Uterus (tissue), 4 donors: ENCODE results near the gene CHD5. TPM values are rescaled to one million over a fixed set of nuclear protein-coding genes. Genes with fewer than 3 reads are reported as not detected.

ENCODE experiments used
- DNase-seq, 2 donors: peaks; one replicate each; pipeline ENCODE4 v3.0.0-alpha.2; 2019 to 2020
- H3K27ac ChIP-seq, 2 donors: fragments of 200-600 bp; sonication (generic); 1 replicate in 1 of 2; 2 replicates in 1 of 2; pipeline ENCODE4 v1.5.1; 2016 to 2018
- H3K27me3 ChIP-seq, 2 donors: fragments of 200-600 bp; sonication (generic); one replicate each; pipeline ENCODE4 v1.5.1; 2018 to 2019; ENCODE audit warnings: control low read depth in 1 of 2
- H3K36me3 ChIP-seq, 2 donors: fragments of 200-600 bp; sonication (generic); one replicate each; pipeline ENCODE4 v1.5.1; 2019; ENCODE audit warnings: control low read depth in 1 of 2
- H3K4me1 ChIP-seq, 2 donors: fragments of 200-600 bp; sonication (generic); one replicate each; pipeline ENCODE4 v1.5.1; 2018 to 2019; ENCODE audit warnings: control low read depth in 1 of 2
- H3K4me3 ChIP-seq, 2 donors: fragments of 200-600 bp; sonication (generic); 1 replicate in 1 of 2; 2 replicates in 1 of 2; pipeline ENCODE4 v1.5.1; 2018 to 2019; ENCODE audit warnings: mild to moderate bottlenecking in 1 of 2
- H3K9me3 ChIP-seq, 2 donors: fragments of 200-600 bp; sonication (generic); one replicate each; pipeline ENCODE4 v1.5.1; 2019; ENCODE audit warnings: control low read depth in 1 of 2
- POLR2A ChIP-seq, 2 donors: fragments of 450-650 bp; IDR thresholded peaks; one replicate each; pipeline ENCODE4 v1.6.1; 2016; ENCODE audit warnings: antibody characterized with exemption in 2 of 2, mild to moderate bottlenecking in 1 of 2, moderate library complexity in 1 of 2
- intact Hi-C: fragments of 100-400 bp; cut with DNase I; formaldehyde crosslinking; loops from one replicate; pipeline ENCODE4 v1.15.1; 2023; ENCODE audit warnings: low total_unique reads
- total RNA-seq, 4 donors: library from RNA; depleted of rRNA in 3 of 4; stranded (reverse); fragments of >200 nt in 3 of 4; gene quantifications; one replicate each; pipeline versions ENCODE4 v1.1.0 to v1.2.4, GENCODE V29; 2014 to 2023
- TF ChIP-seq, protein P1 (sequence below), 4 experiments: fragments of 200-600 bp in 2 of 4; fragments of 450-650 bp in 2 of 4; sonication (generic) in 2 of 4; IDR thresholded peaks; one replicate each; pipeline ENCODE4 v1.5.1; 2016 to 2019; ENCODE audit warnings: antibody characterized with exemption in 4 of 4, mild to moderate bottlenecking in 2 of 4, moderate library complexity in 1 of 4
- donor health status: DM: yes; HTN: yes; CAD: no.

CHD5 gene
- total RNA-seq, 4 donors from 2014 or later: 0.69 to 1.3 TPM; not detected in 2

DNA sequence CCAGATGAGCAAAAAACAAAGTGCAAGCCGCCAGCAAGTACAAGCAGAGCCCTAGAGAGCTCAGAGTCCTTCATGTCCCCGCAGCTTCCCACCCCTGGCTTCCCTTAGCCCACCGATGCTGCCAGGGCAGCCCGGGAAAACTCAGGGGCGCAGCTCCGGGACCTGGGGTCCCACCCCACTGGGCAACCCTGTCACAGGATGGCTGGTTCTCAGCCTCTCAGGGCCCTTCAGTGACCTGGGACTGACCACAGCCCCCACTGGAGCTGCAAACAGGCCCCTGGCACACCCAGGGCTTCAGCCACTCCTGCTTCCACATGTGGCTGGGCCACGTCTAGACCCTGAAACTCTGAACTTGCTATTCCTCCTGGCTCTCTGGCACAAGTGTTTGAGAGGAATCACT, 49.5 kb downstream of the CHD5 start:
- intact Hi-C loops: no loop called here
- no peak overlapping the region for H3K27ac ChIP-seq
- H3K27me3 ChIP-seq: no peaks in the 10 kb centered on the region
- TF ChIP-seq, protein P1, sequence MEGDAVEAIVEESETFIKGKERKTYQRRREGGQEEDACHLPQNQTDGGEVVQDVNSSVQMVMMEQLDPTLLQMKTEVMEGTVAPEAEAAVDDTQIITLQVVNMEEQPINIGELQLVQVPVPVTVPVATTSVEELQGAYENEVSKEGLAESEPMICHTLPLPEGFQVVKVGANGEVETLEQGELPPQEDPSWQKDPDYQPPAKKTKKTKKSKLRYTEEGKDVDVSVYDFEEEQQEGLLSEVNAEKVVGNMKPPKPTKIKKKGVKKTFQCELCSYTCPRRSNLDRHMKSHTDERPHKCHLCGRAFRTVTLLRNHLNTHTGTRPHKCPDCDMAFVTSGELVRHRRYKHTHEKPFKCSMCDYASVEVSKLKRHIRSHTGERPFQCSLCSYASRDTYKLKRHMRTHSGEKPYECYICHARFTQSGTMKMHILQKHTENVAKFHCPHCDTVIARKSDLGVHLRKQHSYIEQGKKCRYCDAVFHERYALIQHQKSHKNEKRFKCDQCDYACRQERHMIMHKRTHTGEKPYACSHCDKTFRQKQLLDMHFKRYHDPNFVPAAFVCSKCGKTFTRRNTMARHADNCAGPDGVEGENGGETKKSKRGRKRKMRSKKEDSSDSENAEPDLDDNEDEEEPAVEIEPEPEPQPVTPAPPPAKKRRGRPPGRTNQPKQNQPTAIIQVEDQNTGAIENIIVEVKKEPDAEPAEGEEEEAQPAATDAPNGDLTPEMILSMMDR (IDR thresholded peaks at IDR 0.05): no peak
- no peak for TF ChIP-seq POLR2A (IDR thresholded peaks at IDR 0.05)
- H3K9me3 ChIP-seq: no peaks in the 10 kb centered on the region
- no peaks in the 10 kb centered on the region for H3K36me3 ChIP-seq
- no peak overlapping the region for H3K4me3 ChIP-seq
- H3K4me1 ChIP-seq: no peaks in the 10 kb centered on the region
- DNase-seq: no peak

DNA sequence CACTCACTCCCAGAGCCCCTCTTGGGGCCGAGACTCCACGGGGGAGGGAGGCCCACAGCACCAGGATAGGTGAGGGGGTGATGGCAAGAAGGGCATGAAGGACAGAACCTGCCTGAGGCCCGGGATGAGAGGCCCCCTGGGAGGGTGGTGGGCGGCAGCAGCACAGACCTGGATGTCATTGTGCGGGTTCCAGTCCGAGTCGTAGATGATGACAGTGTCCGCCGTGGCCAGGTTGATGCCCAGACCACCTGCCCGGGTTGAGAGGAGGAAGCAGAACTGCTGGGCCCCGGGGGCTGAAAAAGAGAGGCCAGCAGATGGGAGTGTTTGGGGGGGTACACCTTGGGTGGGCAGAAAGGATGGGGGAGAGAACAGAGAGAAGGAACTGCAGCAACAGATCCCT, 50.1 kb downstream of the CHD5 start:
- intact Hi-C loops: no loop called here
- Histone ChIP-seq H3K4me3 (no peak overlapping the region), H3K36me3 (no peaks in the 10 kb centered on the region), H3K27ac (no peak overlapping the region), H3K9me3 (no peaks in the 10 kb centered on the region), H3K27me3 (no peaks in the 10 kb centered on the region), H3K4me1 (no peaks in the 10 kb centered on the region)
- TF ChIP-seq POLR2A (IDR thresholded peaks at IDR 0.05): no peak
- TF ChIP-seq, protein P1 (IDR thresholded peaks at IDR 0.05): no peak
- DNase-seq: no peak

DNA sequence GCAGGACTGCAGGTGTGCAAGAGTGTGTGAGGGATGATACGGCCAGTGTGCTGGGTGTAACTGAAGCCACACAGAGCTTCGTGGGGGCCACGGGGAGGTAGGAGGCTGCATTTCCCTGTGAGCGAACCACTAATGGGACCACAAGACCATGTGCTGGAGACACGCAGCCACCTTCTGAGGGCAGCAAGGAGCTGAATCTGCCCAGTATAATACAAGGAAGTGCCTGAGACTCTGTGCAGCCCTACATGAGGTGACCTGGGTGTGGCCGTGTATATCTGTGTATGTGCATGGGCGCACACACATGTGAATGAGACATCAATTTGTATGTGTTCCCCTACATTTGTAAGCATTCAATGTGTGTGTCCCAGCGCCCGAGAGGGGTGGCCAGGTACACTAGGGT, 50.8 kb downstream of the CHD5 start:
- no peak overlapping the region for H3K27ac ChIP-seq
- no peaks in the 10 kb centered on the region for H3K4me1 ChIP-seq
- no peaks in the 10 kb centered on the region for H3K36me3 ChIP-seq
- TF ChIP-seq, protein P1 (IDR thresholded peaks at IDR 0.05): no peak
- no peak for TF ChIP-seq POLR2A (IDR thresholded peaks at IDR 0.05)
- intact Hi-C loops: no loop called here
- H3K9me3 ChIP-seq: no peaks in the 10 kb centered on the region
- H3K4me3 ChIP-seq: no peak overlapping the region
- H3K27me3 ChIP-seq: no peaks in the 10 kb centered on the region
- no peak for DNase-seq

DNA sequence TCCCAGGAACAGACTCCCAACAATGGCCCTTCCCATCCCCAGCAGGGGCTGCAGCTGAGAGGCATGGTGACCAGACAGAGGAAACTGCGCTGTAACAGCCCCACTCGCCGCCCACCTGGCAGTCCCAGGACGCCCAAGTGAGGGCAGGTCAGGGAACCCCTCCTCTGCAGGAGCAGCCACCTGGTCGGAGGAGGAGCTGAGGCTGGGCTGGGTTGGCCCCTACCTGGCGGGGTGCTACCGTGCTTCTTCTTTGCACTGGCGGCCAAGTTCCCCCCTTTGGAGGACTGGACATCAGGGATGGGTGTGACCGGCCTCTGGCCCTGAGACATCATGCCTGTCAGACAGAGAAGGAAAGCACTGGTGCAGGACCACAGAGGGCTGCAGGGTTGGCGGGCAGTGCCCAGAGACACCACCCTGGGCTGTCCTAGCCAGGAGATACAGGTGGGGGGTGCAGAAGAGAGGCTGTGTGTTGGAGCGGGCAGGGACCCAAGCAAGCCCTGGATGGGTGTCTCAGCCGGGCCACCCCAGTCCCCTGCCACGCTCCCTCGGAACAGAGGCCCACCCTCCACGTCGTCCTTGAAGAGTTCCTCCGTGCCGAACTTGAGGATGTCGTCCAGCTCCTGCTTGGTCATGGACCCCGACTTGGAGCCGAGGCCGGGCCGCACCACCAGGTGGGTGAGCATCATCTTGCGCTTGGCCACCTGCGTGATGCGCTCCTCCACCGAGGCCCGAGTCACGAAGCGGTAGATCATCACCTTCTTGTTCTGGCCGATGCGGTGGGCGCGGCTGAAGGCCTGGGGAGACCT, 51.6 kb downstream of the CHD5 start:
- H3K27ac ChIP-seq: no peak overlapping the region
- no peaks in the 10 kb centered on the region for H3K27me3 ChIP-seq
- H3K36me3 ChIP-seq: no peaks in the 10 kb centered on the region
- no peak for DNase-seq
- H3K4me3 ChIP-seq: no peak overlapping the region
- intact Hi-C loops: no loop called here
- no peaks in the 10 kb centered on the region for H3K9me3 ChIP-seq
- TF ChIP-seq, protein P1 (IDR thresholded peaks at IDR 0.05): no peak
- no peak for TF ChIP-seq POLR2A (IDR thresholded peaks at IDR 0.05)
- H3K4me1 ChIP-seq: no peaks in the 10 kb centered on the region

DNA sequence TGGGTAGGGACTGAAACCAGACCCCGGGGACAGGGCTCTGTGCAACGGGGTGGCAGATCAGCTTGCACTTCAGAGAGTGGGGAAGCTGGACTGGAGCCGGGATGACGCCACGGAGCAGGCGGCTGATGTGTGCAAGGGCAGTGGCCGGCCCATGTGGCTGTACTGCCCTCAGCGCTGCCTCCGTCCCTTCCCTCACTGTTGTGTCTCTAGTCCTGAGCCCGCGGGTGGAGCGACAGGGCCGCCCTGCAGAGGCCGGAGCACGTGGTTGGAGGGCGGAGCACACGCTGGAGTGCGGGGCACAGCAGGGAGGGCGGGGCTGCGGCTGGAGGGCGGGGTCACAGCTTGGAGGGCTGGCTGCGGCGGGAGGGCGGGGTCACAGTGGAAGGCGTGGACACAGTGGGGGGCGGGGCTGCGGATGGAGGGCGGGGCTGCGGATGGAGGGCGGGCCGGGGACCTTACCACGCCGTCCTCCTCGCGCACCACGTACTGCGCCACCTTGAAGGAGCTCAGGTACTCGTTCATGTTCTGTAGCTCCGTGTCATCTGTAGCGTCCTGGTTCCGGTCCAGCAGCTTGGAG, 52.4 kb downstream of the CHD5 start:
- Histone ChIP-seq H3K36me3 (no peaks in the 10 kb centered on the region), H3K27ac (no peak overlapping the region), H3K4me1 (no peaks in the 10 kb centered on the region), H3K9me3 (no peaks in the 10 kb centered on the region), H3K27me3 (no peaks in the 10 kb centered on the region), H3K4me3 (no peak overlapping the region)
- peak in 1 of 2 donors; percentile 44 for DNase-seq
- TF ChIP-seq, protein P1 (IDR thresholded peaks at IDR 0.05): no peak
- no peak for TF ChIP-seq POLR2A (IDR thresholded peaks at IDR 0.05)
- intact Hi-C loops: no loop called here
